Hepatocyte (in vitro differentiated cells): ENCODE data around the gene POU2F2. TPM values are rescaled to one million over a fixed set of nuclear protein-coding genes. Genes with fewer than 3 reads are reported as not detected.

Experiments used
- DNase-seq: peaks from one replicate; pipeline ENCODE4 v3.0.0-alpha.2; 2016; ENCODE audit warnings: low spot score
- H2AFZ ChIP-seq: fragments of 200-600 bp; sonication (generic); 2 replicates; pipeline ENCODE4 v1.6.0; 2016; ENCODE audit warnings: antibody characterized with exemption, mild to moderate bottlenecking
- H3K27ac ChIP-seq: fragments of 200-600 bp; sonication (generic); 2 replicates; pipeline ENCODE4 v1.5.1; 2016; ENCODE audit warnings: mild to moderate bottlenecking
- H3K27me3 ChIP-seq: fragments of 200-600 bp; sonication (generic); 2 replicates; pipeline ENCODE4 v1.6.1; 2016
- H3K36me3 ChIP-seq: fragments of 200-600 bp; sonication (generic); replicated peaks from 2 replicates; pipeline ENCODE4 v1.5.1; 2016; ENCODE audit warnings: low read depth; ENCODE audit not compliant: insufficient read depth
- H3K4me1 ChIP-seq: fragments of 200-600 bp; sonication (generic); 2 replicates; pipeline ENCODE4 v1.5.1; 2016; ENCODE audit warnings: mild to moderate bottlenecking, moderate library complexity; ENCODE audit not compliant: insufficient read depth
- H3K4me2 ChIP-seq: fragments of 200-600 bp; sonication (generic); 2 replicates; pipeline ENCODE4 v1.6.0; 2016
- H3K4me3 ChIP-seq: fragments of 200-600 bp; sonication (generic); 2 replicates; pipeline ENCODE4 v1.5.1; 2016; ENCODE audit warnings: mild to moderate bottlenecking
- H3K79me2 ChIP-seq: fragments of 200-600 bp; sonication (generic); 2 replicates; pipeline ENCODE4 v1.6.0; 2017; ENCODE audit warnings: mild to moderate bottlenecking
- H3K9me2 ChIP-seq: fragments of 200-600 bp; sonication (generic); replicated peaks from 2 replicates; pipeline ENCODE4 v1.6.0; 2017; ENCODE audit warnings: mild to moderate bottlenecking; ENCODE audit not compliant: insufficient read depth
- H3K9me3 ChIP-seq: fragments of 200-600 bp; sonication (generic); 2 replicates; pipeline ENCODE4 v1.5.1; 2016; ENCODE audit warnings: low read depth, mild to moderate bottlenecking
- H4K20me1 ChIP-seq: fragments of 200-600 bp; sonication (generic); 2 replicates; pipeline ENCODE4 v1.6.0; 2016; ENCODE audit warnings: mild to moderate bottlenecking; ENCODE audit not compliant: insufficient read depth, poor library complexity, severe bottlenecking
- CTCF ChIP-seq: fragments of 200-600 bp; sonication (generic); IDR thresholded peaks from 2 replicates; pipeline ENCODE4 v1.5.1; 2016; ENCODE audit warnings: antibody characterized with exemption, mild to moderate bottlenecking; ENCODE audit not compliant: poor library complexity
- EZH2 ChIP-seq: fragments of 200-600 bp; sonication (generic); IDR thresholded peaks from 2 replicates; pipeline ENCODE4 v1.6.1; 2016; ENCODE audit warnings: antibody characterized with exemption, mild to moderate bottlenecking, borderline replicate concordance
- EZH2phosphoT487 ChIP-seq: fragments of 200-600 bp; sonication (generic); IDR thresholded peaks from one replicate; pipeline ENCODE4 v1.6.1; 2018; ENCODE audit warnings: antibody characterized with exemption, mild to moderate bottlenecking, low read depth, moderate library complexity; ENCODE audit not compliant: unreplicated experiment, severe bottlenecking
- WGBS: methylation state at CpG from one replicate; pipeline ENCODE4 v1.1.6; 2016; ENCODE audit warnings: low lambda C conversion rate; ENCODE audit errors: missing lambda C conversion rate; 5-methylcytosine and 5-hydroxymethylcytosine counted together
- polyA plus RNA-seq: library from polyadenylated mRNA; unstranded; fragments of >200 nt; fragmentation: Nextera tagmentation; extraction: Ambion mirVana; gene quantifications from 2 replicates; pipeline ENCODE4 v1.2.1, GENCODE V29; 2016
- total RNA-seq: library from RNA; depleted of rRNA; stranded (reverse); fragments of >200 nt; gene quantifications from 2 replicates; pipeline ENCODE4 v1.2.3, GENCODE V29; 2014

Gene POU2F2
- total and polyA plus RNA-seq, 2 experiments from 2014 or later = 0.15 TPM; not detected in 1

- no peak for DNase-seq
- Histone ChIP-seq H3K4me2 (no peak overlapping the region), H3K4me1 (peaks cover 6% of the 10 kb centered on the region), H3K9me2 (no peaks in the 10 kb centered on the region), H3K27ac (no peak overlapping the region), H3K27me3 (no peaks in the 10 kb centered on the region), H3K9me3 (no peaks in the 10 kb centered on the region), H2AFZ (no peak overlapping the region), H3K36me3 (no peaks in the 10 kb centered on the region), H4K20me1 (no peaks in the 10 kb centered on the region), H3K79me2 (no peaks in the 10 kb centered on the region), H3K4me3 (no peak overlapping the region)
- 94% methylated on average over 4 of the region's 6 CpGs for WGBS
- TF ChIP-seq EZH2 (no peak), CTCF (no peak), EZH2phosphoT487 (no peak)
Measured at GRCh38 chr19:42117076-42117475, 15.2 kb downstream of the POU2F2 start.

- TF ChIP-seq CTCF (no peak), EZH2 (no peak), EZH2phosphoT487 (no peak)
- Histone ChIP-seq H3K4me3 (no peak overlapping the region), H3K9me3 (no peaks in the 10 kb centered on the region), H3K27ac (no peak overlapping the region), H3K4me1 (peaks cover 6% of the 10 kb centered on the region), H3K9me2 (no peaks in the 10 kb centered on the region), H3K36me3 (no peaks in the 10 kb centered on the region), H3K27me3 (no peaks in the 10 kb centered on the region), H4K20me1 (no peaks in the 10 kb centered on the region), H3K4me2 (no peak overlapping the region), H2AFZ (no peak overlapping the region), H3K79me2 (no peaks in the 10 kb centered on the region)
- WGBS = 98% methylated on average over 13 of the region's 20 CpGs
- no peak for DNase-seq
Measured at GRCh38 chr19:42116308-42117075, 15.8 kb downstream of the POU2F2 start.

- no peak overlapping the region for H3K4me3 ChIP-seq
- no peaks in the 10 kb centered on the region for H3K9me3 ChIP-seq
- TF ChIP-seq CTCF = no peak
- no peak for TF ChIP-seq EZH2
- no peak for TF ChIP-seq EZH2phosphoT487
- no peaks in the 10 kb centered on the region for H4K20me1 ChIP-seq
- no peak for DNase-seq
- H3K4me2 ChIP-seq = no peak overlapping the region
- H2AFZ ChIP-seq = no peak overlapping the region
- no peaks in the 10 kb centered on the region for H3K36me3 ChIP-seq
- peaks cover 6% of the 10 kb centered on the region for H3K4me1 ChIP-seq
- H3K27ac ChIP-seq = no peak overlapping the region
- H3K79me2 ChIP-seq = no peaks in the 10 kb centered on the region
- H3K27me3 ChIP-seq = no peaks in the 10 kb centered on the region
- 88% methylated on average over 4 of the region's 4 CpGs for WGBS
- H3K9me2 ChIP-seq = no peaks in the 10 kb centered on the region
Measured at GRCh38 chr19:42115705-42116104, 16.5 kb downstream of the POU2F2 start.
